Measurements from ENCODE around the gene BRI3BP.

DNA sequence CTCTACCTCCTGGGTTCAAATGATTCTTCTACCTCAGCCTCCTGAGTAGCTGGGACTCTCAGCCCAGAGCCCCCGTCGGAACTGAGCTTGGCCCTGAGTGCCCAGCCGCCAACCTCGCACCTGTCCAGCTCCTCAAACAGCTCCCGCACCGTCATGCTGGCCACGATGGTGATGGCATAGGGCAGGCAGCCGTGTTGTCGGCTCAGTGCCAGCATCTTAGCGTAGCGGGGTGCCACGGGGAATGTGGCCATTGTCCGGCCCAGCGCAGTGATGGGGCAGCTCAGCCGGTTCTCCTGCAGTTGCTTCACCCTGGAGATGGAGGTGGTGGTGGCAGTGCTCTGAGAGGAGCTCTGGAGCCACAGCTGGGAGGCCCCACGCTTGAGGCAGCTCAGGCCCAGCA is 36.9 kb upstream of the BRI3BP start:
- TF ChIP-seq, protein P1, sequence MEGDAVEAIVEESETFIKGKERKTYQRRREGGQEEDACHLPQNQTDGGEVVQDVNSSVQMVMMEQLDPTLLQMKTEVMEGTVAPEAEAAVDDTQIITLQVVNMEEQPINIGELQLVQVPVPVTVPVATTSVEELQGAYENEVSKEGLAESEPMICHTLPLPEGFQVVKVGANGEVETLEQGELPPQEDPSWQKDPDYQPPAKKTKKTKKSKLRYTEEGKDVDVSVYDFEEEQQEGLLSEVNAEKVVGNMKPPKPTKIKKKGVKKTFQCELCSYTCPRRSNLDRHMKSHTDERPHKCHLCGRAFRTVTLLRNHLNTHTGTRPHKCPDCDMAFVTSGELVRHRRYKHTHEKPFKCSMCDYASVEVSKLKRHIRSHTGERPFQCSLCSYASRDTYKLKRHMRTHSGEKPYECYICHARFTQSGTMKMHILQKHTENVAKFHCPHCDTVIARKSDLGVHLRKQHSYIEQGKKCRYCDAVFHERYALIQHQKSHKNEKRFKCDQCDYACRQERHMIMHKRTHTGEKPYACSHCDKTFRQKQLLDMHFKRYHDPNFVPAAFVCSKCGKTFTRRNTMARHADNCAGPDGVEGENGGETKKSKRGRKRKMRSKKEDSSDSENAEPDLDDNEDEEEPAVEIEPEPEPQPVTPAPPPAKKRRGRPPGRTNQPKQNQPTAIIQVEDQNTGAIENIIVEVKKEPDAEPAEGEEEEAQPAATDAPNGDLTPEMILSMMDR (IDR thresholded peaks at IDR 0.05), result no peak
- no peak for TF ChIP-seq POLR2AphosphoS5 (IDR thresholded peaks at IDR 0.05)
